ENCODE results near the gene ELK4. TPM values are rescaled to one million over a fixed set of nuclear protein-coding genes. Genes with fewer than 3 reads are reported as not detected.

The ELK4 gene
- total and polyA plus RNA-seq, 2 experiments from 2014 or later, result 5.1 to 19.7 TPM

GRCh38 chr1:205595435-205595834 lies 36.4 kb downstream of the ELK4 start:
- DNase-seq (ENCODE audit: low spot score), result no peak
- peaks cover 6% of the 10 kb centered on the region; the same call in 1 of the 3 replicates for H3K4me1 Mint-ChIP-seq
- no peak overlapping the region for H3K4me3 Mint-ChIP-seq
- peaks cover 5% of the 10 kb centered on the region; the same call in 2 of the 3 replicates for H3K36me3 Mint-ChIP-seq (ENCODE audit: low read depth)
- H3K9me3 Mint-ChIP-seq, result no peaks in the 10 kb centered on the region; the same call in 2 of the 3 replicates
- H3K79me2 ChIP-seq (replicated peaks; ENCODE audit: insufficient read depth), result no peaks in the 10 kb centered on the region
- peaks cover 9% of the 10 kb centered on the region; the same call in 1 of the 2 replicates for H3K4me1 ChIP-seq (ENCODE audit: insufficient read depth)
- no peak overlapping the region for H3K4me3 ChIP-seq
- H3K4me2 ChIP-seq, result no peak overlapping the region
- no peaks in the 10 kb centered on the region for H3K9me2 ChIP-seq (ENCODE audit: insufficient read depth)
- no peaks in the 10 kb centered on the region for H3F3A ChIP-seq (replicated peaks; ENCODE audit: low read depth)
- no peaks in the 10 kb centered on the region; the same call in 1 of the 2 replicates for H3K36me3 ChIP-seq (ENCODE audit: insufficient read depth)
- H2AFZ ChIP-seq, result no peak overlapping the region
- TF ChIP-seq CREB1 (CRISPR knock-in tag; IDR thresholded peaks at IDR 0.05; ENCODE audit: low read depth), result no peak
- no peak for TF ChIP-seq ZNF114 (CRISPR knock-in tag; IDR thresholded peaks at IDR 0.05)
- no peak for TF ChIP-seq NANOG (IDR thresholded peaks at IDR 0.05; ENCODE audit: borderline replicate concordance)
- no peak for TF ChIP-seq REST (IDR thresholded peaks at IDR 0.05; ENCODE audit: unreplicated experiment)
- TF ChIP-seq EZH2phosphoT487 (IDR thresholded peaks at IDR 0.05; ENCODE audit: unreplicated experiment), result no peak
- TF ChIP-seq JUNB (IDR thresholded peaks at IDR 0.05; ENCODE audit: unreplicated experiment), result no peak
- TF ChIP-seq ZNF462 (CRISPR knock-in tag; IDR thresholded peaks at IDR 0.05), result no peak
- TF ChIP-seq CTCF (conservative IDR thresholded peaks at IDR 0.05; ENCODE audit: low read depth in 2 of 2), result no peak
- no peak for TF ChIP-seq EZH2 (IDR thresholded peaks at IDR 0.05; ENCODE audit: low read depth, unreplicated experiment)
- TF ChIP-seq ETS1 (IDR thresholded peaks at IDR 0.05), result no peak
- no peak for TF ChIP-seq POLR2AphosphoS5 (IDR thresholded peaks at IDR 0.05; ENCODE audit: low read depth)
- TF ChIP-seq ZNF331 (CRISPR knock-in tag; IDR thresholded peaks at IDR 0.05; ENCODE audit: low read depth), result no peak
- TF ChIP-seq STAT1 (IDR thresholded peaks at IDR 0.05; ENCODE audit: unreplicated experiment), result no peak
- H3K27me3 ChIP-seq (ENCODE audit: insufficient read depth), result peaks cover 4% of the 10 kb centered on the region; the same call in 1 of the 2 replicates
- no peaks in the 10 kb centered on the region for H4K20me1 ChIP-seq (replicated peaks; ENCODE audit: insufficient read depth)
- H3K27ac Mint-ChIP-seq, result no peak overlapping the region
- peaks cover 6% of the 10 kb centered on the region for H3K27me3 Mint-ChIP-seq (ENCODE audit: insufficient read depth, low read depth, poor library complexity)
- H3K27ac ChIP-seq (ENCODE audit: low read depth), result no peak overlapping the region
- no peak for ATAC-seq

All from GM23338 (cell line).